HG02840 (cell line): ENCODE results near the gene AJM1.
A peak's percentile ranks its signal among the peaks of the same experiment; 100 is the strongest.
"Not testable (repeated sequence)": the region's sequence is repeated elsewhere in the genome, so short reads cannot be mapped to it uniquely, and the experiment has no call there.

Experiments
- ATAC-seq: cut with Tn5 transposase; IDR thresholded peaks from one replicate; pipeline ENCODE4 v1.9.1; 2021; ENCODE audit warnings: mild to moderate bottlenecking, moderate library complexity, moderate number of reproducible peaks; ENCODE audit not compliant: unreplicated experiment, low FRiP score

The AJM1 gene

GRCh38 chr9:136865768-136866103, 23.5 kb downstream of the AJM1 start:
- ATAC-seq: no peak

- not testable (repeated sequence) for ATAC-seq
Measured at GRCh38 chr9:136866898-136867421, 24.7 kb downstream of the AJM1 start.

GRCh38 chr9:136867480-136867879, 25.2 kb downstream of the AJM1 start:
- ATAC-seq: no peak

- no peak for ATAC-seq
Measured at GRCh38 chr9:136867917-136868316, 25.6 kb downstream of the AJM1 start.

GRCh38 chr9:136868644-136869043, 26.4 kb downstream of the AJM1 start:
- no peak for ATAC-seq

GRCh38 chr9:136869611-136870010, 27.3 kb downstream of the AJM1 start:
- ATAC-seq: not testable (repeated sequence)

GRCh38 chr9:136875155-136875554, 32.9 kb downstream of the AJM1 start:
- no peak for ATAC-seq

GRCh38 chr9:136876476-136876875, 34.2 kb downstream of the AJM1 start:
- ATAC-seq: no peak

GRCh38 chr9:136880651-136881050, 38.4 kb downstream of the AJM1 start:
- ATAC-seq: no peak

- ATAC-seq: no peak
Measured at GRCh38 chr9:136881691-136882108, 39.4 kb downstream of the AJM1 start.

GRCh38 chr9:136882109-136882946, 40.0 kb downstream of the AJM1 start:
- no peak for ATAC-seq

GRCh38 chr9:136882947-136883283, 40.6 kb downstream of the AJM1 start:
- ATAC-seq: not testable (repeated sequence)

- not testable (repeated sequence) for ATAC-seq
Measured at GRCh38 chr9:136883670-136884069, 41.4 kb downstream of the AJM1 start.

- ATAC-seq: peak; percentile 73
Measured at GRCh38 chr9:136885950-136886578, 43.8 kb downstream of the AJM1 start, which contains the start of gene TRAF2. TRAF2 (plus strand) TSS chr9:136886516; CDS start chr9:136898741, 12,225 bp downstream.

GRCh38 chr9:136886610-136887597, 44.6 kb downstream of the AJM1 start:
- peak; percentile 29 for ATAC-seq

GRCh38 chr9:136888454-136888853, 46.2 kb downstream of the AJM1 start:
- ATAC-seq: no peak

GRCh38 chr9:136889858-136890257, 47.6 kb downstream of the AJM1 start:
- no peak for ATAC-seq

- no peak for ATAC-seq
Measured at GRCh38 chr9:136890661-136891060, 48.4 kb downstream of the AJM1 start.
